H1 (cell line): ENCODE results near the gene R3HCC1L. TPM values are rescaled to one million over a fixed set of nuclear protein-coding genes. Genes with fewer than 3 reads are reported as not detected.

Experiments
- BACH1 ChIP-seq: IDR thresholded peaks from 2 replicates; pipeline ENCODE4 v1.6.1; 2012; ENCODE audit warnings: low read length, improper control_type of control experiment
- BRCA1 ChIP-seq: IDR thresholded peaks from 2 replicates; pipeline ENCODE4 v1.6.1; 2012; ENCODE audit warnings: low read depth, low read length, improper control_type of control experiment
- CHD2 ChIP-seq: IDR thresholded peaks from 2 replicates; pipeline ENCODE4 v1.6.1; 2012; ENCODE audit warnings: low read length, improper control_type of control experiment
- CHD7 ChIP-seq: fragments of 300-600 bp; sonication (generic); IDR thresholded peaks from 2 replicates; pipeline ENCODE4 v1.7.1; 2012; ENCODE audit warnings: low read length, moderate library complexity, mild to moderate bottlenecking, inconsistent platforms; ENCODE audit not compliant: insufficient replicate concordance
- JUN ChIP-seq: IDR thresholded peaks from 2 replicates; pipeline ENCODE4 v1.6.1; 2011; ENCODE audit warnings: low read depth, mild to moderate bottlenecking, improper control_type of control experiment, low read length
- KDM4A ChIP-seq: IDR thresholded peaks from one replicate; pipeline ENCODE4 v1.7.1; 2012; ENCODE audit warnings: low read depth, mild to moderate bottlenecking, moderate library complexity, low read length, inconsistent platforms; ENCODE audit not compliant: severe bottlenecking
- POLR2A ChIP-seq, 2 experiments: IDR thresholded peaks; 1 replicate in 1 of 2; 2 replicates in 1 of 2; pipeline ENCODE4 v1.6.1; 2011; ENCODE audit warnings: low read depth in 2 of 2, low read length in 2 of 2, mild to moderate bottlenecking in 2 of 2; ENCODE audit errors: control extremely low read depth in 1 of 2
- RNF2 ChIP-seq: fragments of 200-900, 300-1000 bp; sonication (generic); IDR thresholded peaks from 2 replicates; pipeline ENCODE4 v1.7.1; 2016; ENCODE audit warnings: borderline replicate concordance, low read depth, mild to moderate bottlenecking, antibody characterized with exemption, low read length; ENCODE audit not compliant: poor library complexity, severe bottlenecking; ENCODE audit errors: missing control alignments
- SIN3A ChIP-seq, 2 experiments: IDR thresholded peaks in 1 of 2; conservative IDR thresholded peaks in 1 of 2; 2 replicates each; pipeline ENCODE4 v1.6.1; 2011 to 2012; ENCODE audit warnings: low read length in 2 of 2, improper control_type of control experiment in 1 of 2, low read depth in 1 of 2, mild to moderate bottlenecking in 1 of 2
- SP2 ChIP-seq: IDR thresholded peaks from 2 replicates; pipeline ENCODE4 v1.6.1; 2012; ENCODE audit warnings: mild to moderate bottlenecking, low read length, inconsistent platforms
- SP4 ChIP-seq: IDR thresholded peaks from 2 replicates; pipeline ENCODE4 v1.6.1; 2012; ENCODE audit warnings: low read length, inconsistent platforms
- SRF ChIP-seq: IDR thresholded peaks from 2 replicates; pipeline ENCODE4 v1.6.1; 2011; ENCODE audit warnings: mild to moderate bottlenecking, low read depth, low read length, moderate library complexity
- SUZ12 ChIP-seq: fragments of 200-600 bp; sonication (generic); IDR thresholded peaks from 2 replicates; pipeline ENCODE4 v1.6.1; 2012; ENCODE audit warnings: mild to moderate bottlenecking, inconsistent platforms, low read length, moderate library complexity, mixed read lengths
- polyA plus RNA-seq, 7 experiments: library from polyadenylated mRNA; depleted of rRNA in 3 of 7; stranded (reverse) in 5 of 7; unstranded in 2 of 7; fragments of >200 nt in 5 of 7; fragments of 200-250 nt in 2 of 7; gene quantifications; 1 replicate in 5 of 7; 2 replicates in 1 of 7; 4 replicates in 1 of 7; pipeline versions ENCODE4 v1.2.1 to v1.2.3, GENCODE V29; 2011 to 2013; ENCODE audit warnings: missing spikeins in 2 of 7, mixed read lengths in 2 of 7
- total RNA-seq: library from RNA; stranded (reverse); fragmentation: NEBNext Ultra II Directional; extraction: Animal tissue kit (Norgen Biotek cat#: 25700); gene quantifications from 2 replicates; pipeline ENCODE4 v1.2.1, GENCODE V29; 2021

The R3HCC1L gene
- total and polyA plus RNA-seq, 2 of the 8 experiments (the other 6 are each of a cell fraction or from before 2014, with no cell fraction given): 6.9 to 13.9 TPM

DNA sequence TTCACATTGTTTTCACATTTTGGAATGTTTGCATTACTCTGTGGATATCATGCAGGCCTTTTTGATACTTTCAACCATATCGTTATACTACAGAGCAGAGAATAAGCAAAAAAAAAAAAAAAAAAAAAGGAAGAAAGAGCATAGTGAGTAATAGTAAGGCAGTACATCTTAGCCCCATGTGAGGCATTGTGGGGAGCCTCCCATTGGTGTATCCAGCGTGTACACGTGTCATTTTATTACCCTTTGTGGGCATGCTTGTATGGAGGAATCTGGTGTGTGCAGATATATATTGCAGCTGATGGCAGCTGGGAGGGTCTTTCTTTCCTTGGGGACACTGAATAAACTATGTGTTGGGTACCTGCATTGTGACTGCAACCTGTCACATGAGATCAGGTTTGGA is 19.6 kb downstream of the R3HCC1L start (continued):
- TF ChIP-seq CHD7 (no peak), SUZ12 (no peak), SRF (no peak), BACH1 (no peak), RNF2 (no peak), POLR2A (IDR thresholded peaks at IDR 0.05; ENCODE audit: control extremely low read depth in 1 of 2, low read depth in 2 of 2, low read length in 2 of 2) (no peak), SIN3A (conservative IDR thresholded peaks at IDR 0.05 in 1 of 2, IDR thresholded peaks at IDR 0.05 in 1 of 2; ENCODE audit: low read depth in 1 of 2, low read length in 2 of 2) (no peak), KDM4A (no peak), JUN (no peak), SP4 (no peak), SP2 (no peak), CHD2 (no peak), BRCA1 (no peak)
